GM19397 (cell line): ENCODE measurements around the gene RHOG.
"Not testable (repeated sequence)": the region's sequence is repeated elsewhere in the genome, so short reads cannot be mapped to it uniquely, and the experiment has no call there.

ENCODE experiments used
- ATAC-seq: cut with Tn5 transposase; IDR thresholded peaks from one replicate; pipeline ENCODE4 v1.9.1; 2021; ENCODE audit warnings: mild to moderate bottlenecking, moderate library complexity; ENCODE audit not compliant: unreplicated experiment

Gene RHOG

GRCh38 chr11:3840870-3841425 is at the start of gene RHOG:
RHOG (minus strand) TSS chr11:3840959; CDS start chr11:3828138, 12,821 bp downstream.
- ATAC-seq = peak; percentile 46

DNA sequence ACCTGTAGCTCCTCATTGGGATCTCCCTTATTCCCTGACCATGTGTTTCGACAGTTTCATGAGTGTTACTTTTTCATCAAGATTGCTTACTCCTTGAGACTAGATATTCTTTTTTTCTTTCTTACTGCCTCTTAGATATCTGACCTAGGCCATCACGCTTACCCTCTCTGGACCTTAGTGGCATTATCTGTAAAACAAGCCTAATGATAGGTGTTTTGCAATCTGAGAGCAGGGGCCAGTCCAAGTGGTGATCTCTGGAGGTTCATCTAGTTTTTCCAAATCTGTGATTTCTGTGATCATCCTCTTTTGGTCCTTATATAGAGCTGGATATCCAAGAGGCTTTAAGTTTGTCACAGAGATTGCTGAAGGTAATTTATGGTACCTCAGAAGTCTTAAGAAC is 49.3 kb upstream of the RHOG start:
- no peak for ATAC-seq

- ATAC-seq = no peak
Observed at GRCh38 chr11:3888876-3889275, 48.1 kb upstream of the RHOG start.

- no peak for ATAC-seq
Observed at GRCh38 chr11:3886985-3887384, 46.2 kb upstream of the RHOG start.

GRCh38 chr11:3885855-3886254 is 45.1 kb upstream of the RHOG start:
- ATAC-seq = no peak

DNA sequence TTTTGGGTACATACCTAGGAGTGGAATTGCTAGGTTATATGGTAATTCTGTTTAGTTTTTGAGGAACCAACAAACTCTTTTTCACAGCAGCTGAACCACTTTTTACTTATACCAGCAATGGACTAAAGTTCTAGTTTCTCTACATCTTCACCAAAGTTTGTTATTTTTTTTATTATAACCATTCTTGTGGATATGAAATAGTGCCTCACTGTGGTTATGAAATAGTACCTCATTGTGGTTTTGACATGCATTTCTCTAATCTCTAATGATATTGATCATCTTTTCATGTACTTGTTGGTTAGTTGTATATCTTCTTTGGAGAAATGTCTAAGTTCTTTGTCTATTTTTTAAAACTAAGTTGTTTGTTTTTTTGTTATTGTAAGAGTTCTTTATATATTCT is 41.9 kb upstream of the RHOG start:
- ATAC-seq = no peak

- no peak for ATAC-seq
Observed at GRCh38 chr11:3880724-3881123, 40.0 kb upstream of the RHOG start.

DNA sequence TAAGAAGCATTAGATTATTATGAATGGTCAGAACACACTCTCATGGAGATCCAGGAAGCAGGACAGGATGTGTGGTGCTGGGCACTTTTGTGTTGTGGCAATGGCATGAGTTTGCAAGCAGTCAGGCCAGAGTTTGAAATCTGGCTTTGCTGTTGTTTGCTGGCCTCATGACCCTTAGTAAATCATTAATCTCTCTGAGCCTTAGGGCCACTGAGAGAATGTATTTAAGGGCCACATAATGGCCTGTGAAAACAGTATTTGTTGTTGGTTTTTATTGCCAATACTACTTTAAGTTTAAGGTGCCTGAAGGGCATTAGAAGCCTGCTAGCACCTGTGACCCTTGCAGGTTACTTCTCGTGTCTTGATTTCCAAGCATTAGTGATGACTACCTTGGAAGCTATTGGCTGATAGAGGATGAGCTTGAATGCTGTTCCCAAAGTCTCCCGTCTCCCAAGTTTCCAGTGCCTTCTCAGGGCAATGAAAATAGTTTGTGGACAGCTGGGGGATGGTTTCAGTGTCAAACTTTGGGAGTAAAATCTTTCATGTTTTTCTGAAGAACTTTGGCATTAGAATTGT is 39.3 kb upstream of the RHOG start:
- peak; percentile 34 for ATAC-seq

DNA sequence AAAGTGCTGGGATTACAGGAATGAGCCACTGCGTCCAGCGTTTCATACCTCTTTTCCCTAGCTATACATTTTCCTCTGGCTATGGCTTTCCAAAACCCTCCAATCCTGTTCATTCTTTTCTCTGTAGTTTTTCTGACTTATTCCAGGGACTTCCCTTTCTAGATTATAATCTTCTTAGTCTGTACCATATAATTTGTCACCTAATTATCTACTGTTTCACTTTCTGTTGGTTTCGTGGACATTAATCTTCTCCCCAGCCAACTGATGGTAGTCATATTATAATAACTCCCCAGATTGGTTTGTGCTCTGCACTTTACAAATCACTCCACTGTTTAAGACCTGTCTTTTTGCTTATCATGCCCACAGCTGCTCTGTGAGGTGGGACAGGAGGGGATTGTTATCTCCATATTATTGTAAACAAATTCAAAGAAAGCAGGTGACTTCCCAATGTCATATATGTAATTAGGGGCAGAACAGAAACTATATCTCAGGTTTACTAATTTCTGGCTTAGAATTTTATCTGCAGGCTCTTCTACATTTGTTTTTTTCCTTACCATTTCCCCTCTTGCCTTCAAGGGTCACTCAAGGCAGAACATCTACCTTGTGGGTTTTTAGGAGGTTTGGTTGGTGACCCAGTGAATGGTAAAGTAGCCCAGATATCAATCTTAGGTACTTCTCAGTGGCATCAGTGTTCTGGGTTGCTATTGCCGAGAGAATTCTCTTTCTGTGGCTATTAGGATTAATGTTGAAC is 38.6 kb upstream of the RHOG start:
- peak; percentile 40 for ATAC-seq

DNA sequence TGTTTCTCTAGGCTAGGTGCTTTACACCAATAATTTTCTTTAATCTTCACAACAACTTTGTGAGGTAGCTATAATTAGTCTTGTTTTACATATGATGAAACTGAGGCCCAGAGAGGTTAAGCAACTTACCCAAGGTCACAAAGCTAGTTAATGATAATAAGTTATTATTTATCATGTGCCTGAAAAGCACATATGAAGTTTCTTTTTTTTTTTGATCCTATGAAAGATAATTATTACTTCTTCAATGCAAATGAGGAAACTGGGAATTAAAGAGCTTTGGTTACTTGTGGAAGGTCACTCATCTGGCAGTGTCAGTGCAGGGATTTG is 37.5 kb upstream of the RHOG start:
- no peak for ATAC-seq

DNA sequence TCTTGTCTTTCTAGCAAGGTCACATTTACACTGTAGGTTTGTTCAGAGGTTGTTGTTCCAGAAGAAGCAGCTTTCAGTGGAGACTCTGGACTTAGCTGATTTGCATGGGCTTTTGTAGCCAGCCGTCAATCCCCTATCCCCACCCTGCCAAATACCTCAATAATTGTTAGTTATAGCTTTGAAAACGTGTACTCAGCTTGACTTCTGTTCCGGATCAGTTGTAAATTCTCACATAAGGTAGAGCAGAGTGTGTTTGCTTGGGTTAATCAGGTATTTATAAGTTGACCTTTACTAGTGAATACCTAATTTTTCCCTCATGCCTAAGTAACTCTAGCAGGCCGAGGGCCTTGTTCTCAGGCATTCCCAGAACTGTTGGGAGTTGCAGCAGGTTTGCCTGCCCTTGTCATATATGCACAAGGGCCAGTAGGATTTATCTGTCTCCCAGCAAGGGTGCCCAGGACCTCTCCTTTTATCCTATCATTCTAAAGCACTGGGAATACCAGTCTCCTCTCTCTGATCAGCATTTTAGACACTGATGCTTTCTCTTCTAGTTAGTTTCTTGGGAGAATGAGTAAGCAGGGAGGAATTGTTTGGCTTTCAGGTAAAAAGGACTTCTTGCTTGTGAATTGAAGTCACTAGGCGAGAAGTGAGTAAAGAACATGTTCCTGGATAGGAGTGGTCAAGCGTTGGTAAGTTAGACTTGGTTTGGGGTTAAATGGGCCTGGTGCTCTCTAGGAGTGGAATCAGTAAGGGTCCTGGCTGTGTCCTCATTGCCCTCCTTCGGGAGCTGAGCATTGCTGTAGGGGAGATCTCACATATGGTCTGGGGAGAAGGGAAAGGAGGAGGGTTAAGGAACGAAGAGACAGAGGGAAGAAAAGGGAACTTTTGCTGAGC is 36.9 kb upstream of the RHOG start:
- no peak for ATAC-seq

DNA sequence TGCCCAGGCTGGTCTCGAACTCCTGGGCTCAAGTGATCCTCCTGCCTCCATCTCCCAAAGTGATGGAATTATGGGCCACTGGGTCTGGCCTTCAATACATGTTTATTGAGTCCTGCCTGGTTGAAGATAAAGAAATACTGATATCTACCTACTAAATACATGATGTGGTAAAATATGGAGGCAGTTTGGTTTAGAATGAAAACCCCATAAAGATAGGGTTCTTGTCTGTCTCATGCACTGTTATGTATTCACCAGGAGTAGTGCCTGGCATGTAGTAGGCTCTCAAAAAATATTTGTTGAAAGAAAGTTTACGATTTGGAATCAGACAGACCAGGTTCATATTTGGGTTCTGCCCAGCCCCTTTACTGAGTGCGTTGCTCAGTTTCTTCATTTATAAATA is 35.9 kb upstream of the RHOG start:
- no peak for ATAC-seq

GRCh38 chr11:3873712-3874349 is 33.1 kb upstream of the RHOG start:
- no peak for ATAC-seq

- ATAC-seq = no peak
Observed at GRCh38 chr11:3867209-3868091, 26.7 kb upstream of the RHOG start.

GRCh38 chr11:3866836-3867208 is 26.1 kb upstream of the RHOG start:
- no peak for ATAC-seq

DNA sequence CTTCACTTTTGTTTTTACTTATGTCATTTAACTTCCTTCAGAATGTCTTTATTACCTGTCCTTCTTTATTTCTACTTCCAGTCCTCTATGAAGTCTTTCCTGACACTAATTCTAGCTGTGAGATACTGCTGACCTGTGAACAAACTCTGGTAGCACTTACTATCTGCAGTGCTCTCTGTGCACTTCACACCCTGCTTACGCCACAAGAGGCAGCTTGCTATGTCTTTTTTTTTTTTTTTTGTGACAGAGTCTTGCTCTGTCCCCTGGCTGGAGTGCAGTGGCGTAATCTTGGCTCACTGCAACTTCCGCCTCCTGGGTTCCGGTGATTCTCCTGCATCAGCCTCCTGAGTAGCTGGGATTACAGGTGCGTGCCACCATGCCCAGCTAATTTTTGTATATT is 25.4 kb upstream of the RHOG start:
- peak; percentile 38 for ATAC-seq

DNA sequence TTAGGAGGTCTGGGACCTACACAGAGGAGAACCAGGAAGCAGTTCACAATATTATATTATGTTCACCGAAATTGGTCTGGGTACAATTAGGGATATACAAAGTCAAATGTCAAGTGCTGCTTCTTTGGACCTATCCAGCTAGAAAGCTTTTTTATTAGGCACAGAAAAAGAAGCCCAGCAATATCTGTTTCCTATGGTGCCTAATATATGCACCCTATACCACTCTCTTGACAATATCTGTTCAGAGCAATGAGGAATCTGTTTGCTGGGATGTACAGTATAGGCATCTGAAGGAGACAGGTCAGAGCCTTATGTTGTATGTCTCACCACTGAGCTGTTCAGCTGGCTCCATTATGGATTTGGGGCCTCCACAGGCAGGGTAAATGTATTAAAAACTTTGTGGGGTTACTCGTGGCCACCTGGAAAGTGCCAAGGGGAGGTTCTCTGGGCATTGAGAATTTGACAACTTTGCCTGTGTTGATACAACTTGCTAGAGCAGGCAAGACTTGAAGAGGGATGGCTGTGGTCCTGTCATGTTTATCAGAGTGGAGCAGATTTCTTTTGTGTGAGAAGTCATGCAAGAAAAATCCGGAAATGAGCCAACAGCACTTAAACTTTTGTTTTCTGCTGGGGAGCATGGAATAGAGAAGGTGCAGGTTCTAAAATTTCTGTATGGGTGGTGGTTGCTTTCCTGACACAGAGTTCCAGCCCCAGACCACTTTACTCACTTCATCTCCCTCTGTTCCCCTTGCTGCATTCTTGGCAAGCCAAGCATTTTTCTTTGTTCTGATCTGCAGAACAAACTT is 24.8 kb upstream of the RHOG start:
- ATAC-seq = no peak

DNA sequence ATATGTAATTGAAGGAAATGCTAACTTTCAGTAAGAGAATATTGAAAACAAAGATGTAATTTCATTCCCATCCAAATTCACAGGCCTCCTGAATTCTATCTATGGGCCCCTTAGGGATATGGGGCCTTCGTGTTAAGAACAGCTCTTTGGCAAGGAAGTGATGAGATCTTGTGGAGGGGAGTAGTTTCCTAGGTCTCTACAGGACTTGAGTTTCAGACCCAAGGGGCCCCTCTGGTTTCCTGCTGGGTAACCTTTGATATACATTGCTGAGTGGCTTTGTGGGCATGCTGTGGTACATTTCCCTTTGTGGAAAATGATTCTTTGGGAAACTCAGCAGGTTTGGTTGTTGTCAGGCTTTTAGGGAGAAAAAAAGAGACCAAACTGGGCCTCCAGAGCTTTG is 20.9 kb upstream of the RHOG start:
- ATAC-seq = no peak

DNA sequence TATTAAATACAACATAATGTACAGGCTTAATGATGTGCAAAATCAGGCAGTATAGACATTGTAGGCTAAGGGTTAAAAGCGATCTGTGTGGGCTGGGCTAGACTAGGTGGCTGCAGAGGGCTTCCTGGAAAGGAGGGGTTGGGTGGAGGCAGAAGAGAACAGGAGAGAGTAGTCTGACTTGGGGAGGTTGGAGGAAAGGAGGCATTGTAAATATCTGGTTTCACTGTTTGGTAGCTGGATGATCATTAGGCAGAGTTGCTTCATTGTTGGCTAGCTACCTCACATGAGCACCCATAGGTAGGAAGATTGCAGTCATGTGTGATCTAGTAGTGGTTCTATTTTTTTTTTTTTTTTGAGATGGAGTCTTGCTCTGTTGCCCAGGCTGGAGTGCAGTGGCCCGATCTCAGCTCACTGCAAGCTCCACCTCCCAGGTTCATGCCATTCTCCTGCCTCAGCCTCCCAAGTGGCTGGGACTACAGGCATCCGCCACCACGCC is 20.2 kb upstream of the RHOG start:
- ATAC-seq = not testable (repeated sequence)
